ENCODE measurements around the gene ANKH. TPM values are rescaled to one million over a fixed set of nuclear protein-coding genes. Genes with fewer than 3 reads are reported as not detected.

Gene ANKH
- total and polyA plus RNA-seq, 10 of the 15 experiments (the other 5 are each of a cell fraction or from before 2014, with no cell fraction given): 2.1 to 43.9 (median 14.4) TPM

- Histone ChIP-seq H3K9me3 (replicated peaks; ENCODE audit: control insufficient read depth, insufficient read depth, low read length) (no peaks in the 10 kb centered on the region), H3K36me3 (ENCODE audit: control insufficient read depth in 2 of 2, insufficient read depth in 2 of 2, low read length in 1 of 2) (peaks cover 0 to 9% of the 10 kb centered on the region in 2 experiments; a peak in 1 of 4 replicates), H3K9ac (ENCODE audit: control insufficient read depth, insufficient read depth, low read length) (peak overlapping the region; percentile 62), H3K27me3 (replicated peaks in 1 of 2; ENCODE audit: control insufficient read depth in 2 of 2, insufficient read depth in 2 of 2, low read length in 1 of 2) (no peaks in the 10 kb centered on the region), H3K4me1 (ENCODE audit: control insufficient read depth, insufficient read depth, low read length) (peaks cover 35% of the 10 kb centered on the region), H3K4me3 (peak overlapping the region; percentile 84), H2AFZ (ENCODE audit: control insufficient read depth, low read depth, low read length) (no peak overlapping the region), H3K79me2 (ENCODE audit: control insufficient read depth, insufficient read depth, low read length) (peaks cover 99% of the 10 kb centered on the region), H3K4me2 (ENCODE audit: control insufficient read depth, insufficient read depth) (peak overlapping the region; percentile 94), H4K20me1 (ENCODE audit: control insufficient read depth, insufficient read depth) (no peaks in the 10 kb centered on the region; the same call in 1 of the 2 replicates), H3K27ac (ENCODE audit: control insufficient read depth, insufficient read depth) (peak overlapping the region; percentile 62)
- ChIA-PET POLR2A (interaction anchor here (0.7 kb wide), 1 partner anchor 9 kb away, joined by 3 read pairs; no protein-coding TSS in a partner anchor), CTCF (interaction anchor here (0.7 to 1.5 kb wide), 7 partner anchors 9 to 57 kb away, joined by 3 to 6 read pairs (median 4); no protein-coding TSS in a partner anchor), RAD21 (ENCODE audit: unreplicated experiment) (interaction anchor here (1.1 to 4.8 kb wide), 5 partner anchors 9 to 467 kb away, joined by 3 to 33 read pairs (median 4); no protein-coding TSS in a partner anchor), SMC1A (ENCODE audit: uncharacterized antibody, unreplicated experiment) (interaction anchor here (0.8 to 5.0 kb wide), 9 partner anchors 8 to 501 kb away, joined by 3 to 55 read pairs (median 5); no protein-coding TSS in a partner anchor)
- in situ Hi-C loops (cut with MboI) (loop anchor here (25.0 kb wide), 1 partner anchor 507 kb away; no protein-coding TSS in a partner anchor), intact Hi-C loops (cut with micrococcal nuclease; ENCODE audit: unreplicated experiment) (loop anchor here (5.0 kb wide), 2 partner anchors 417 to 522 kb away; no protein-coding TSS in a partner anchor)
- ATAC-seq (no peak), FAIRE-seq (no peak), DNase-seq (ENCODE audit: low read depth, low spot score) (no peak)
- 0 out of 2 replicates have a peak, but pooled peaks have one; percentile 7 for TF ChIP-seq RUNX3 (IDR thresholded peaks at IDR 0.05; ENCODE audit: low read length)
- no peak for TF ChIP-seq RFX5 (IDR thresholded peaks at IDR 0.05; ENCODE audit: low read depth, low read length)
- no TSS peak for BruUV-seq (replicated peaks)
- 2% methylated on average over 5 of the region's 5 CpGs for WGBS (ENCODE audit: insufficient coverage, insufficient replicate concordance, low lambda C conversion rate, missing lambda C conversion rate)
These were observed 202.2 kb downstream of the ANKH start for GRCh38 chr5:14669415-14669814.

- peak overlapping the region; percentile 62 for H3K9ac ChIP-seq (ENCODE audit: control insufficient read depth, insufficient read depth, low read length)
- intact Hi-C loops (cut with micrococcal nuclease; ENCODE audit: unreplicated experiment): loop anchor here (5.0 kb wide), 2 partner anchors 416 to 521 kb away; no protein-coding TSS in a partner anchor
- TF ChIP-seq NR2F1 (conservative IDR thresholded peaks at IDR 0.05) (peak; percentile 59; the same call in 1 of the 2 replicates), BCL3 (IDR thresholded peaks at IDR 0.05; ENCODE audit: borderline replicate concordance, insufficient read depth, low read depth, low read length, poor library complexity, severe bottlenecking) (peak; percentile 52), RCOR1 (conservative IDR thresholded peaks at IDR 0.05; ENCODE audit: low read depth, low read length) (0 out of 2 replicates have a peak, but pooled peaks have one; percentile 40), ZNF274 (IDR thresholded peaks at IDR 0.05; ENCODE audit: insufficient read depth, insufficient read length) (no peak), BHLHE40 (IDR thresholded peaks at IDR 0.05; ENCODE audit: borderline replicate concordance in 1 of 2, low read depth in 2 of 2, low read length in 1 of 2) (peak; percentile 34 to 47; a peak in 1 of 4 replicates)
These were observed 203.4 kb downstream of the ANKH start for GRCh38 chr5:14668181-14668591.

More at GRCh38 chr5:14668181-14668591, 203.4 kb downstream of the ANKH start:
- DNase-seq (ENCODE audit: low read depth, low spot score): peak; percentile 53
- CTCF ChIA-PET: interaction anchor here (0.6 to 2.6 kb wide), 6 partner anchors 11 to 356 kb away, joined by 3 to 14 read pairs (median 4); no protein-coding TSS in a partner anchor
- Histone ChIP-seq H2AFZ (ENCODE audit: control insufficient read depth, low read depth, low read length) (no peak overlapping the region), H3K27me3 (replicated peaks in 1 of 2; ENCODE audit: control insufficient read depth in 2 of 2, insufficient read depth in 2 of 2, low read length in 1 of 2) (no peaks in the 10 kb centered on the region), H3K27ac (ENCODE audit: control insufficient read depth, insufficient read depth) (peak overlapping the region; percentile 83), H3K4me2 (ENCODE audit: control insufficient read depth, insufficient read depth) (peak overlapping the region; percentile 94), H3K4me1 (ENCODE audit: control insufficient read depth, insufficient read depth, low read length) (peaks cover 29% of the 10 kb centered on the region), H4K20me1 (ENCODE audit: control insufficient read depth, insufficient read depth) (no peaks in the 10 kb centered on the region; the same call in 1 of the 2 replicates), H3K36me3 (ENCODE audit: control insufficient read depth in 2 of 2, insufficient read depth in 2 of 2, low read length in 1 of 2) (0 out of 4 replicates have a peak, but pooled peaks cover 0 to 2% of the 10 kb centered on the region in 2 experiments), H3K79me2 (ENCODE audit: control insufficient read depth, insufficient read depth, low read length) (peaks cover 98% of the 10 kb centered on the region), H3K4me3 (peak overlapping the region; percentile 84), H3K9me3 (replicated peaks; ENCODE audit: control insufficient read depth, insufficient read depth, low read length) (no peaks in the 10 kb centered on the region)
- WGBS (ENCODE audit: insufficient coverage, insufficient replicate concordance, low lambda C conversion rate, missing lambda C conversion rate): 0% methylated on average over 5 of the region's 5 CpGs
- ATAC-seq: peak; percentile 15
- FAIRE-seq: no peak
- in situ Hi-C loops (cut with MboI): loop anchor here (25.0 kb wide), 1 partner anchor 506 kb away; no protein-coding TSS in a partner anchor
- RAD21 ChIA-PET (ENCODE audit: unreplicated experiment): interaction anchor here (1.1 to 4.8 kb wide), 6 partner anchors 8 to 525 kb away, joined by 3 to 33 read pairs (median 5); partner anchors contain the start of gene TRIO
- no TSS peak for BruUV-seq (replicated peaks)
- SMC1A ChIA-PET (ENCODE audit: uncharacterized antibody, unreplicated experiment): interaction anchor here (0.9 to 5.0 kb wide), 8 partner anchors 9 to 514 kb away, joined by 3 to 55 read pairs (median 8); no protein-coding TSS in a partner anchor
- POLR2A ChIA-PET: interaction anchor here (3.2 kb wide), 1 partner anchor 9 kb away, joined by 31 read pairs; no protein-coding TSS in a partner anchor

Measured in GM12878 (cell line).